ENCODE measurements around the gene ASAP2. TPM values are rescaled to one million over a fixed set of nuclear protein-coding genes. Genes with fewer than 3 reads are reported as not detected.
A peak's percentile ranks its signal among the peaks of the same experiment; 100 is the strongest.

ASAP2 gene
- total RNA-seq, 1 experiment from 2014 or later, result 14.3 TPM

GRCh38 chr2:9309147-9309546 is 102.5 kb downstream of the ASAP2 start (continued):
- TF ChIP-seq ERG (CRISPR knock-in tag; IDR thresholded peaks at IDR 0.05) (no peak), CREM (CRISPR knock-in tag; IDR thresholded peaks at IDR 0.05) (no peak), TCF7 (CRISPR knock-in tag; IDR thresholded peaks at IDR 0.05; ENCODE audit: low read depth) (no peak), GRHL2 (CRISPR knock-in tag; IDR thresholded peaks at IDR 0.05; ENCODE audit: insufficient replicate concordance, severe bottlenecking) (no peak), ZNF671 (CRISPR knock-in tag; IDR thresholded peaks at IDR 0.05) (no peak), E2F5 (CRISPR knock-in tag; IDR thresholded peaks at IDR 0.05) (no peak)
- TF ChIP-seq, protein P1, sequence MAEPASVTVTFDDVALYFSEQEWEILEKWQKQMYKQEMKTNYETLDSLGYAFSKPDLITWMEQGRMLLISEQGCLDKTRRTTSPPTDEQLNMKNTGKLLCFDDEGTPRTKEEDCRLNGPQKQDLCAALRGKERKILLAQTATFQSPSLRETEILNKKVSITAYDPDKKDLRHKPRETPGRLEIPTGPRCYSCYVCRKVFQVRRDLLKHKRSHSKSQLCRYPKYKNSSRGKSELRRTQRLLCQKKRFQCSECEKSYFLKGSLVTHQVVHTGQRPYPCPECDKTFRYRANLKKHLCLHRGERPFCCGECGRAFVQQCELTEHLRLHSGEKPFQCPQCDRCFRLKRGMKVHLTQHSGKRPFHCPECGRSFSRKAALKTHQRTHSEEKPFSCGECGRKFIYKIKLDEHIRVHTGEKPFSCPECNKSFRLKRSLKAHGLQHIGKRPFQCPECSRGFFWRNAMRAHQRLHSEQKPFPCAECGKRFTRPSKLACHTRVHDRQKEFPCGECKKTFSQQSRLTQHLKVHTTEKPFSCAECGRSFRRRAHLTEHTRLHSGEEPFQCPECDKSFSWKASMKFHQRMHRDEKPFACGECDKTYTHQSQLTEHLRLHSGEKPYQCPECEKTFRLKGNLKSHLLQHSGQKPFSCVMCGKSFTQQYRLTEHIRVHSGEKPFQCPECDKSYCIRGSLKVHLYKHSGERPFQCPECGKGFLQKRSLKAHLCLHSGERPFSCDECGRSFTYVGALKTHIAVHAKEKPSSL (CRISPR knock-in tag; conservative IDR thresholded peaks at IDR 0.05), result no peak

GRCh38 chr2:9310377-9310776 is 103.8 kb downstream of the ASAP2 start:
- no peak for DNase-seq (ENCODE audit: low spot score)
- TF ChIP-seq NR1H2 (CRISPR knock-in tag; IDR thresholded peaks at IDR 0.05) (no peak), RELA (CRISPR knock-in tag; IDR thresholded peaks at IDR 0.05; ENCODE audit: borderline replicate concordance) (no peak), TCF7 (CRISPR knock-in tag; IDR thresholded peaks at IDR 0.05; ENCODE audit: low read depth) (no peak)
- Mint-ChIP-seq H3K4me3 (no peak overlapping the region), H3K27ac (0 out of 2 replicates have a peak overlapping the region, but pooled peaks have one; percentile 66), H3K36me3 (no peaks in the 10 kb centered on the region), H3K27me3 (ENCODE audit: low read depth) (no peaks in the 10 kb centered on the region), H3K4me1 (peaks cover 32% of the 10 kb centered on the region), H3K9me3 (no peaks in the 10 kb centered on the region)
- ATAC-seq, result no peak
- ChIA-PET CTCF (interaction anchor here (0.8 to 1.2 kb wide), 2 partner anchors 43 to 105 kb away, joined by 3 to 4 read pairs; no protein-coding TSS in a partner anchor), POLR2A (no interaction called here)

- no peak for ATAC-seq
- peaks cover 32% of the 10 kb centered on the region for H3K4me1 Mint-ChIP-seq
- ChIA-PET POLR2A (no interaction called here), CTCF (interaction anchor here (1.2 kb wide), 1 partner anchor 105 kb away, joined by 4 read pairs; no protein-coding TSS in a partner anchor)
- no peaks in the 10 kb centered on the region for H3K36me3 Mint-ChIP-seq
- no peak overlapping the region for H3K4me3 Mint-ChIP-seq
- no peaks in the 10 kb centered on the region for H3K9me3 Mint-ChIP-seq
- H3K27me3 Mint-ChIP-seq (ENCODE audit: low read depth), result no peaks in the 10 kb centered on the region
- no peak overlapping the region for H3K27ac Mint-ChIP-seq
- no peak for DNase-seq (ENCODE audit: low spot score)
- TF ChIP-seq FOXP1 (CRISPR knock-in tag; IDR thresholded peaks at IDR 0.05; ENCODE audit: borderline replicate concordance) (no peak), GRHL2 (CRISPR knock-in tag; IDR thresholded peaks at IDR 0.05; ENCODE audit: insufficient replicate concordance, severe bottlenecking) (no peak), MAX (CRISPR knock-in tag; IDR thresholded peaks at IDR 0.05) (no peak), SP1 (CRISPR knock-in tag; conservative IDR thresholded peaks at IDR 0.05) (no peak), JAZF1 (CRISPR knock-in tag; IDR thresholded peaks at IDR 0.05) (no peak), NR1H2 (CRISPR knock-in tag; IDR thresholded peaks at IDR 0.05) (no peak), USF2 (CRISPR knock-in tag; IDR thresholded peaks at IDR 0.05) (no peak), CREB1 (CRISPR knock-in tag; IDR thresholded peaks at IDR 0.05) (no peak), STAT6 (CRISPR knock-in tag; conservative IDR thresholded peaks at IDR 0.05; ENCODE audit: low read depth) (no peak), CDX4 (CRISPR knock-in tag; IDR thresholded peaks at IDR 0.05; ENCODE audit: borderline replicate concordance) (no peak), SOX15 (CRISPR knock-in tag; IDR thresholded peaks at IDR 0.05) (no peak)
- TF ChIP-seq, protein P2, sequence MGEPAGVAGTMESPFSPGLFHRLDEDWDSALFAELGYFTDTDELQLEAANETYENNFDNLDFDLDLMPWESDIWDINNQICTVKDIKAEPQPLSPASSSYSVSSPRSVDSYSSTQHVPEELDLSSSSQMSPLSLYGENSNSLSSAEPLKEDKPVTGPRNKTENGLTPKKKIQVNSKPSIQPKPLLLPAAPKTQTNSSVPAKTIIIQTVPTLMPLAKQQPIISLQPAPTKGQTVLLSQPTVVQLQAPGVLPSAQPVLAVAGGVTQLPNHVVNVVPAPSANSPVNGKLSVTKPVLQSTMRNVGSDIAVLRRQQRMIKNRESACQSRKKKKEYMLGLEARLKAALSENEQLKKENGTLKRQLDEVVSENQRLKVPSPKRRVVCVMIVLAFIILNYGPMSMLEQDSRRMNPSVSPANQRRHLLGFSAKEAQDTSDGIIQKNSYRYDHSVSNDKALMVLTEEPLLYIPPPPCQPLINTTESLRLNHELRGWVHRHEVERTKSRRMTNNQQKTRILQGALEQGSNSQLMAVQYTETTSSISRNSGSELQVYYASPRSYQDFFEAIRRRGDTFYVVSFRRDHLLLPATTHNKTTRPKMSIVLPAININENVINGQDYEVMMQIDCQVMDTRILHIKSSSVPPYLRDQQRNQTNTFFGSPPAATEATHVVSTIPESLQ (CRISPR knock-in tag; IDR thresholded peaks at IDR 0.05), result no peak
- TF ChIP-seq, protein P3, sequence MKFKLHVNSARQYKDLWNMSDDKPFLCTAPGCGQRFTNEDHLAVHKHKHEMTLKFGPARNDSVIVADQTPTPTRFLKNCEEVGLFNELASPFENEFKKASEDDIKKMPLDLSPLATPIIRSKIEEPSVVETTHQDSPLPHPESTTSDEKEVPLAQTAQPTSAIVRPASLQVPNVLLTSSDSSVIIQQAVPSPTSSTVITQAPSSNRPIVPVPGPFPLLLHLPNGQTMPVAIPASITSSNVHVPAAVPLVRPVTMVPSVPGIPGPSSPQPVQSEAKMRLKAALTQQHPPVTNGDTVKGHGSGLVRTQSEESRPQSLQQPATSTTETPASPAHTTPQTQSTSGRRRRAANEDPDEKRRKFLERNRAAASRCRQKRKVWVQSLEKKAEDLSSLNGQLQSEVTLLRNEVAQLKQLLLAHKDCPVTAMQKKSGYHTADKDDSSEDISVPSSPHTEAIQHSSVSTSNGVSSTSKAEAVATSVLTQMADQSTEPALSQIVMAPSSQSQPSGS (CRISPR knock-in tag; IDR thresholded peaks at IDR 0.05; ENCODE audit: borderline replicate concordance, low read depth), result no peak
Observed at GRCh38 chr2:9310798-9311197, 104.2 kb downstream of the ASAP2 start.

All from WTC11 (cell line).